Thoracic aorta (tissue), 2 donors: Measurements from ENCODE around the gene GPC5. TPM values are rescaled to one million over a fixed set of nuclear protein-coding genes. Genes with fewer than 3 reads are reported as not detected.

Source experiments
- ATAC-seq: fragments of 150-250 bp; one replicate; pipeline ENCODE4 v1.8.0; 2017; ENCODE audit warnings: low read depth; ENCODE audit not compliant: insufficient number of reproducible peaks, low FRiP score
- DNase-seq: peaks from one replicate; pipeline ENCODE4 v3.0.0-alpha.2; 2020; ENCODE audit warnings: low spot score
- H3K27ac ChIP-seq, 2 donors: fragments of 200-600 bp; sonication (generic); 1 replicate in 1 of 2; 2 replicates in 1 of 2; pipeline ENCODE4 v1.5.1; 2016; ENCODE audit warnings: mild to moderate bottlenecking in 2 of 2, moderate library complexity in 2 of 2
- H3K27me3 ChIP-seq: fragments of 200-600 bp; sonication (generic); replicated peaks from 2 replicates; pipeline ENCODE4 v1.6.0; 2016; ENCODE audit warnings: mild to moderate bottlenecking; ENCODE audit not compliant: insufficient read depth
- H3K36me3 ChIP-seq: fragments of 200-600 bp; sonication (generic); one replicate; pipeline ENCODE4 v1.5.1; 2016
- H3K4me1 ChIP-seq, 2 donors: fragments of 200-600 bp; sonication (generic); 1 replicate in 1 of 2; 2 replicates in 1 of 2; pipeline versions ENCODE4 v1.5.1 to v1.6.0; 2016; ENCODE audit warnings: low read depth in 2 of 2, mild to moderate bottlenecking in 1 of 2; ENCODE audit not compliant: control insufficient read depth in 1 of 2
- H3K4me3 ChIP-seq: fragments of 200-600 bp; sonication (generic); 2 replicates; pipeline ENCODE4 v1.5.1; 2016; ENCODE audit warnings: mild to moderate bottlenecking
- H3K9me3 ChIP-seq: fragments of 200-600 bp; sonication (generic); 2 replicates; pipeline ENCODE4 v1.5.1; 2016
- CTCF ChIP-seq: fragments of 200-600 bp; sonication (generic); IDR thresholded peaks from one replicate; pipeline ENCODE4 v1.5.1; 2019; ENCODE audit warnings: antibody characterized with exemption
- total RNA-seq, 2 donors: library from RNA; depleted of rRNA; stranded (reverse); fragments of >200 nt; gene quantifications; one replicate each; pipeline versions ENCODE4 v1.1.0 to v1.2.3, GENCODE V29; 2016

The GPC5 gene
- total RNA-seq, 2 donors from 2014 or later = 3.3 TPM; not detected in 1

DNA sequence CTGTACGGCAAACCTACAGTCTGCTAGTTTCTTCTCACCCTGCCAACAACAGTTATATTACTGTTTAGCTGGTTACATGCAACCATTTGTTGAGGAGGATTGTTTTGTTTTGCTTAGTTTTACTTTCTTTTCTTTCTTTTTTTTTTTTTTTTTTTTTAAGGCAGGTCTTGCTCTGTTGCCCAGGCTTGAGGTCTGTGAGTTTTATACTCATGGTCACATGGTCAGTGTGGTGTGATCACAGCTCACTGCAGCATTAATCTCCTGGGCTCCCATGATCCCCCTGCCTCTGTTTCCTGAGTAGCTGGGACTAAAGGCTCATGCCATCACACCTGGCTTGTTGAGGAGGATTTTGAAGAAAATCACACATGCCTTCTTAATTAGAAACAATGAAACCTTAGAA, 505.6 kb downstream of the GPC5 start:
- ATAC-seq (no peak), DNase-seq (no peak)
- Histone ChIP-seq H3K36me3 (no peaks in the 10 kb centered on the region), H3K4me1 (no peaks in the 10 kb centered on the region), H3K27me3 (no peaks in the 10 kb centered on the region), H3K4me3 (no peak overlapping the region), H3K9me3 (no peaks in the 10 kb centered on the region), H3K27ac (no peak overlapping the region)
- no peak for TF ChIP-seq CTCF

- H3K36me3 ChIP-seq = no peaks in the 10 kb centered on the region
- ATAC-seq (no peak), DNase-seq (no peak)
Measured at GRCh38 chr13:91904597-91904996, 506.2 kb downstream of the GPC5 start.

DNA sequence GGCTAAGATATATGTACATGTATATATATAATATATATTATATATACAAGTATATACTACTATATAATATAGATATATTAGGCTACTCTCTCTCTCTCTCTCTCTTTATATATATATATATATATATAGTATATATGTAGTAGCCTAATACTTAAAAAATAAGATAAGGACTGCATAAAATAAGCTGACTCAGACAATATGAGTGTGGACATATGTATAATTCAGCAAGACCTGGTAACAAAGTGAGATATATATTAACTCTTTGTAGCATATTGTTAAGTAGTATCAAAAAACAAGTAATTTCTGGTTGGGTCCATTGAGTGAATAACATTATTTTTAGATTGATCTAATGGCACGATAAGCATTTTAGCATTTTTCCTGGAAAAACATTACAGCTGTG, 509.0 kb downstream of the GPC5 start:
- TF ChIP-seq CTCF = no peak
- H3K36me3 ChIP-seq = no peaks in the 10 kb centered on the region
- no peaks in the 10 kb centered on the region for H3K9me3 ChIP-seq
- H3K4me3 ChIP-seq = no peak overlapping the region
- no peak for DNase-seq
- H3K27me3 ChIP-seq = no peaks in the 10 kb centered on the region
- no peaks in the 10 kb centered on the region for H3K4me1 ChIP-seq
- no peak overlapping the region for H3K27ac ChIP-seq
- ATAC-seq = no peak

More at GRCh38 chr13:91904597-91904996, 506.2 kb downstream of the GPC5 start:
- H3K9me3 ChIP-seq = no peaks in the 10 kb centered on the region
- no peaks in the 10 kb centered on the region for H3K4me1 ChIP-seq
- H3K4me3 ChIP-seq = no peak overlapping the region
- no peak for TF ChIP-seq CTCF
- no peak overlapping the region for H3K27ac ChIP-seq
- no peaks in the 10 kb centered on the region for H3K27me3 ChIP-seq

DNA sequence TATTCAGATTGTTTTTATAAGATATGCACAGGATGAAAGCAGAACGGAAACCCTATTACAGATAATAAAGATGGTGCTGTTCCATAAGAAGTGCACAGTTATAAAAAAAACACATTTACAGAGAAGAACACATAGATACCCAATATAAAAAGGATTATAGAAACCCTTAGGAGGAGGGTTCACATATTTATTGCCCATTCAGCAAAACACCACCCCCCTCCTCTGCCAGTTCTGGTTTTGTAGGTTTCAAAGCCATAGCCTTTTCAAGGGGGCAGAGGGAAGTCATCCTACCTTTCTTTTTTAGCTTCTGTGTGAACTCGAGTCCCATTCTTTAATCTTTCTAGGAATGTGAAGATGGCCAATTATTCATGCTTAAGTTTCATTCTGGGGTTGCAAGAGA, 511.2 kb downstream of the GPC5 start:
- no peaks in the 10 kb centered on the region for H3K27me3 ChIP-seq
- H3K4me1 ChIP-seq = no peaks in the 10 kb centered on the region
- no peak for TF ChIP-seq CTCF
- no peaks in the 10 kb centered on the region for H3K9me3 ChIP-seq
- ATAC-seq = no peak
- DNase-seq = no peak
- no peak overlapping the region for H3K27ac ChIP-seq
- no peaks in the 10 kb centered on the region for H3K36me3 ChIP-seq
- no peak overlapping the region for H3K4me3 ChIP-seq

DNA sequence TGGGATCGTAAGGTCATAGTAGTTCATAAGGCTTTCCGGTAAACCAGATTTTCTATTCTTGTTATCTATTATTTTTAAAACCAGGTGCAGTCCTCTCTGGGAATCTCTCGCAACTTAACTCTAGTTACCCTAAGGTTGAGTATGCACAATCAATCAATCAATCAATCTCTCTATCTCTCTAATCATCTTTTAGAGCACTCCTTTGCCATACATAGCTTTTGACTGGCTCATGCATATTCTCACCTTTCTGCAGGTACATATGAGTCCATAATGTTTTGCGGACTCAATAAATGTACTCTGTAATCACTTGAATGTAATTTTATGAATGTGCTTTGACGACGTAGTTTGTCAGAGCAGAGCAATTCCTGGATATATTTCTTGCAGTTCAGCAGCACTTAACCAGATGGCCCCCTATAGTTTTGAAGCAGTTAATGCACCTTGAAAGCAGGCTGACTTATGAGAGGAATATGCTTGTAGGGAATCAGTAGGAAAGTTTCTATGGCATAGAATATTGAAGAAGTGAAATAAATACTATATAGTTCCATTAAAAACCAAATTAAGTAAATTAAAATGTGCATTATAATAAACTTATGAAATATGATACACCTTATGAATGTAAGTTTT, 524.7 kb downstream of the GPC5 start:
- no peak for ATAC-seq
- DNase-seq = no peak

More for the DNA sequence above, 524.7 kb downstream of the GPC5 start:
- Histone ChIP-seq H3K4me3 (no peak overlapping the region), H3K4me1 (no peaks in the 10 kb centered on the region), H3K27ac (no peak overlapping the region), H3K27me3 (no peaks in the 10 kb centered on the region), H3K36me3 (no peaks in the 10 kb centered on the region), H3K9me3 (no peaks in the 10 kb centered on the region)
- TF ChIP-seq CTCF = no peak
